Epidermal melanocyte (primary cell): Measurements from ENCODE around the gene CARD19.
"Not testable (repeated sequence)": the region's sequence is repeated elsewhere in the genome, so short reads cannot be mapped to it uniquely, and the experiment has no call there.

Source experiments
- DNase-seq: peaks from one replicate; pipeline ENCODE4 v3.0.0; 2011; ENCODE audit warnings: low spot score; ENCODE audit not compliant: insufficient read length

The CARD19 gene

GRCh38 chr9:93099551-93100275 is 3.7 kb downstream of the CARD19 start:
- no peak for DNase-seq

- DNase-seq: no peak
Observed at GRCh38 chr9:93100276-93100636, 4.2 kb downstream of the CARD19 start.

- not testable (repeated sequence) for DNase-seq
Observed at GRCh38 chr9:93101086-93101485, 5.1 kb downstream of the CARD19 start.

DNA sequence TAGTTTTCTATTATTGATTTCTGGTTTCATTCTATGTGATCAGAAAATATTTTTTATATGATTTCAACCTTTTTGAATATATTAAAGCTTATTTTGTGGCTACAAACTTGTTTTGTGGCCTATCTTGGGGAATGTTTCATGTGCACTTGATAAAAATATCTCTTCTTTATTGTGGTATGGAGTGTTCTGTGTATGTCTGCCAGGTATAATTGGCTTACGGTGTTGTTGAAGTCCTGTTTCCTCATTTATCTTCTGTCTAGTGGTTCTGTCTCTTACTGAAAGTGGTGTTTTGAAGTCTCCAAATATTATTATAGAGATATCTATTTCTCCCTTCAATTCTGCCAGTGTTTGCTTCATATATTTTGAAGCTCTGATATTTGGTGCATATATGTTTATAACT is 9.6 kb downstream of the CARD19 start:
- DNase-seq: no peak

GRCh38 chr9:93107151-93107824 is 11.3 kb downstream of the CARD19 start:
- DNase-seq: no peak

- no peak for DNase-seq
Observed at GRCh38 chr9:93107825-93108161, 11.8 kb downstream of the CARD19 start.

GRCh38 chr9:93108291-93109041 is 12.4 kb downstream of the CARD19 start:
- no peak for DNase-seq

- DNase-seq: no peak
Observed at GRCh38 chr9:93110311-93110855, 14.4 kb downstream of the CARD19 start.

GRCh38 chr9:93111001-93111370 is 15.0 kb downstream of the CARD19 start:
- no peak for DNase-seq

- no peak for DNase-seq
Observed at GRCh38 chr9:93111371-93112115, 15.5 kb downstream of the CARD19 start.

DNA sequence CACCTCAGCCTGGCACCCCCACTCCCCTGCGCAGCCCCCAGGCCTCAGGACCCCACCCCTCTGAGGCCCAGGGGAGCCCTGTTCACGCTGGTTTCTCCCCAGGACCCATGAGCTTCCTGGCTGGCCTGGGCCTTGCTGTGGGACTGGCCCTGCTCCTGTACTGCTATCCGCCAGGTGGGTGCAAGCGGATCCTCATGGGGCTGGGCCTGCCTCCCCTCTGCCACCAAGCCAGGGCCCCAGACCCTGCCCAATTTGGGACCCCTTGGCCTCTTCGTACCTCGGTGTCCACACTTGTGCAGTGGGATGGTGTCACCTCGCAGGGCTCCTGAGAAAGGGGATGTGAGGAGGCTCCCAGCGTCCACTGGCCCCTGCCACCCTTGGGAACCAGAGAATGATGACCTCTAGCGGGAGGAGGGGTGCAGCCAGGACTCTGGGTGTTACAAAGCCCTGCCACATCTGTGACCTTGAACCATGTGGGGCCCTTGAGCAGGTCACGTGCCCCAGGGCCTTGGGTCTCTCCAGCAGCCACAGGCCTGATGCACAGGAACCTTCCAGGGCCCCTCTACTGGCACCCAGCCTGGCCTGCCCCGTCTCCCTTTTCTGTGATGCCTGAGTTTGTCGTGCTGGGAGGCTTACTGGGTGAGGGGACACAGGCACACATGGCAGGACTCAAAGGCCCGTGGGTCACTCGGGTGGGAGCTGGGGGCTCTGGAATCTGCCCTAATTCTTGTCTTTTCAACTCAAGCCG is 16.3 kb downstream of the CARD19 start:
- DNase-seq: no peak

GRCh38 chr9:93112864-93113389 is 16.9 kb downstream of the CARD19 start:
- DNase-seq: no peak

- no peak for DNase-seq
Observed at GRCh38 chr9:93114169-93114983, 18.4 kb downstream of the CARD19 start.

GRCh38 chr9:93114984-93115335 is 18.9 kb downstream of the CARD19 start:
- DNase-seq: no peak

DNA sequence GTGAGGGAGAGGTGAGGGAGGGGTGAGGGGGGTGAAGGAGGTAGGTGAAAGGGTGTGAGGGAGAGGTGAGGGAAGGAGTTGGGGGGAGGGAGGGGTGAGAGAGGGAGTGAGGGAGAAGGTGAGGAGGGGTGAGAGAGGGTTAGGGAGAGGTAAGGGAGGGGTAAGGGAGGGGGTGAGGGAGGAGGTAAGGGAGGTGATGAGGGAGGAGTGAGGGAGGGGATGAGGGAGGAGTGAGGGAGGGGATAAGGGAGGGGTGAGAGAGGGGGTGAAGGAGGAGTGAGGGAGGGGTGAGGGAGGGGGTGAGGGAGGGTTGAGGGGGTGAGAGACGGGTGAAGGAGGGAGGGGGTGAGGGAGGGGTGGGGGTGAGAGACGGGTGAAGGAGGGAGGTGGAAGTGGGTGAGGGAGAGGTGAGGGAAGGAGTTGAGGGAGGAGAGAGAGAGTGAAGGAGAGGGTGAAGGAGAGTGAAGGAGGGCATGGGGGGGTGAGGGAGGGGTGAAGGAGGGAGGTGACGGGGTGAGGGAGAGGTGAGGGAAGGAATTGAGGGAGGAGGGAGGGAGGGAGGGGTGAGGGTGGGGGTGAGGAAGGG is 19.6 kb downstream of the CARD19 start:
- DNase-seq: no peak

- no peak for DNase-seq
Observed at GRCh38 chr9:93116072-93116961, 20.3 kb downstream of the CARD19 start.

GRCh38 chr9:93117521-93117920 is 21.5 kb downstream of the CARD19 start:
- not testable (repeated sequence) for DNase-seq
